Stimulated activated CD8-positive, alpha-beta memory T cell treated with anti-CD3 and anti-CD28 coated beads, Interleukin-7, amount 100 ng/mL, for 48 hours (primary cell): ENCODE results near the gene OR5V1.
"Not testable (repeated sequence)": the region's sequence is repeated elsewhere in the genome, so short reads cannot be mapped to it uniquely, and the experiment has no call there.

Experiments
- DNase-seq, 2 donors: peaks; one replicate each; pipeline ENCODE4 v3.0.0-alpha.2; 2020; ENCODE audit warnings: low read depth in 1 of 2; ENCODE audit errors: extremely low read depth in 1 of 2

OR5V1 gene

DNA sequence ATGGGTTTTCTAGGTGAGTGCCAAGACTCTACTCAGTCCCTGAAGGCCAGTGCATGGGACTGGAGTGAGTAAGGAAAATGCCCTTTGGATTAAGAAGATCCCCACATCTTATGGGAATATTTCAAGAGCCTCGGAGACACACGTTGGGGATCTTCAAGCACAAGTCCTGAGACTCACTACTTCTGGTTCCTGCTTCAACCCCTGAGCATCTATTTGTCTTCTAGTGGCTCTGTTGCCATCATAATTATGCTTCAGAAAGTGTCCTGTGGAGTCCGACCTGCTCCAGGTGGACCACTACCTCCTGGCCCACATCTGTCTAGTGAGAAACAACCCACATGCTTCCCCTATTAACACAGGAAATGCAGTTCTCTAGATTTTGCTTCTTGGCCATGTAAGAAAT is at the start of gene OR5V1:
OR5V1 (minus strand) TSS at position 101 of the 400 bp plus-strand sequence. CDS start 12,670 bp downstream, outside the sequence.
- DNase-seq = no peak

DNA sequence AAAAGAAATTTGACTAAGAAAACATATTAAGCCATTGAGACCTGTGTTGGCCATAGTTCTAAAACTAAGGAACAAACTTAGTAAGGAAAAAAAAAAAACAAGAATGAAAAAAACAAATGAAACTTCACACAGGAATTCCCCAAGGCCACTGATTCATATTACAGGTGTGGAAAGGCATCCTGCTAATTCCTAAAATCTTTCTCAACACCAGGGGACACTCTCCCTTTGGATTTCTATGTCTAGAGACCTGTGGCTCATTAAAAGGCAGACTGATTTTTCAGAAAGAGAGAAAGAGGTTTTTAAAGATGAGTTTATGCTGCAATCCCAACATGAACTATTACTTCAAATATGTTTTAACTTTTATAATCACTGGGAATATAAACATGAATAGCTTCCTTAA is 45.9 kb upstream of the OR5V1 start, which contains the start of gene OR12D1:
OR12D1 (plus strand) TSS at position 341 of the 400 bp plus-strand sequence.
- no peak for DNase-seq

- no peak for DNase-seq
Observed at GRCh38 chr6:29403801-29404200, 35.1 kb upstream of the OR5V1 start.

DNA sequence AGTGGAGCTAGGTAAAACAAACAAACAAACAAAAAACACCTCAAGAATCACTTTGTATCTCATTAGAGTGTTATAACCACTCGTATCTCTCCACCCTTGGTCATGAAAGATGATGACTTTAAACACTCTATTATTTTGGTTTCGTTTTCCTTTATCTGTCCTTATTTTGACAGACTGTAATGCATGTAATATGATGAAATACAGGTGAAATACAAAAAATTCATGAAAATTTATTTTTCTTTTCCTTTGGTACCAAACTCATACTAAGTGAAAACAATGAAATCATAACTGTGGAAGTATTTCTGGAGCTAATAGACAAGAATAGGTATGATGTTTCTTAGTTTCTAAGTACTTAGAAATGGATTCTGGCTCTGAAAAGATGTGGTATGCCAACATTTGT is 30.9 kb upstream of the OR5V1 start:
- DNase-seq = no peak

DNA sequence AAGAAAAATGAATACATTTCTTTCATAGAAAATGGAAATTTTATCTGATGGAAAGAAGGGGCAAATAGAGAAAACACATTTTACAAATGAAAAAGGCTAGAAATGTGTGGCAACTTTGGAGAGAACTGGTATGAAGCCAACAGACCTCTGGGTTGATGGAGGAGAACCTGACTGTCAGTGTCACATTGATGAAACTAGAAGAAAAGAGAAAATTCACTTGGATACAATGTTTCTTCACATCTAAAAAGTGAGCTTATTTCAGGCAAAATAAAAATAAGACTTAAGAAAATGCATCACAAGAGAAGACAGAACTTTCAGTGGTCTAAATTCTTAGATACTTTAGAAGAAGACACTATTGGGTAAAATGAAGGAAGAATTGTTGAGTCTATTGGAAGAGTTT is 26.7 kb upstream of the OR5V1 start, which contains the start of gene OR12D2:
OR12D2 (plus strand) TSS at position 301 of the 400 bp plus-strand sequence. CDS start 1,069 bp downstream, outside the sequence.
- DNase-seq = no peak

GRCh38 chr6:29388533-29388932 is 19.9 kb upstream of the OR5V1 start:
- no peak for DNase-seq

- no peak for DNase-seq
Observed at GRCh38 chr6:29376003-29376402, 7.3 kb upstream of the OR5V1 start.

- DNase-seq = no peak
Observed at GRCh38 chr6:29375191-29375590, 6.5 kb upstream of the OR5V1 start, which contains the start of gene OR12D3. TSS of gene OR12D3 (minus strand) at chr6:29375291. CDS start at chr6:29375287, 4 bp downstream.

DNA sequence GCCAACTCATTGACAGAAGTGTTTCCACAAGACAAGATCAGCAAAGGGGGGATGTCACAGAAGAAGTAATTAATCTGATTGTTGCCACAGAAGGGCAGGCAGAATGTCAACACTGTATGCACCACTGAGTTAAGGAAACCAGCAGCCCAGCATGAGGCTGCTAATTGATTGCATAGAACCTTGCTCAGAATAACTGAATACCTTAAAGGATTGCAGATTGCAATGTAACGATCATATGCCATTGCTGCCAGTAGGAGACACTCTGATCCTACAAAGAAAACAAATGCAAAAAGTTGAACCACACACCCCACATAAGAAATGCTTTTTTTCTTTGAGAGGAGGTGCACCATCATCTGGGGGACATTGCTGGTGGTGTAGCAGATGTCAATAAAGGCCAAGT is 13.1 kb downstream of the OR5V1 start:
- DNase-seq = no peak

GRCh38 chr6:29354980-29355379 is 13.7 kb downstream of the OR5V1 start:
- no peak for DNase-seq

DNA sequence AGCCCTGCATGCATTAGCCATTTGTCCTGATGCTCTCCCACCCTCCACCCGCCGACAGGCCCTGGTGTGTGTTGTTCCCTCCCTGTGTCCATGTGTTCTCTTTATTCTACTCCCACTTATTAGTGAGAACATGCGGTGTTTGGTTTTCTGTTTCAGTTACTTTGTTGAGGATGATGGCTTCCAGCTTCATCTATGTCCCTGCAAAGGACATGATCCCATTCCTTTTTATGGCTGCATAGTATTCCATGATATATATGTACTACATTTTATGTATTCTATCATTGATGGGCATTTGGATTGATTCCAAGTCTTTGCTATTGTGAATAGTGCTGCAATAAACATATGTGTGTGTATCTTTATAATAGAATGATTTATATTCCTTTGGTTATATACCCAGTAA is 19.3 kb downstream of the OR5V1 start:
- DNase-seq = not testable (repeated sequence)

- DNase-seq = no peak
Observed at GRCh38 chr6:29345380-29345779, 23.3 kb downstream of the OR5V1 start.

- no peak for DNase-seq
Observed at GRCh38 chr6:29336269-29336668, 32.4 kb downstream of the OR5V1 start.

DNA sequence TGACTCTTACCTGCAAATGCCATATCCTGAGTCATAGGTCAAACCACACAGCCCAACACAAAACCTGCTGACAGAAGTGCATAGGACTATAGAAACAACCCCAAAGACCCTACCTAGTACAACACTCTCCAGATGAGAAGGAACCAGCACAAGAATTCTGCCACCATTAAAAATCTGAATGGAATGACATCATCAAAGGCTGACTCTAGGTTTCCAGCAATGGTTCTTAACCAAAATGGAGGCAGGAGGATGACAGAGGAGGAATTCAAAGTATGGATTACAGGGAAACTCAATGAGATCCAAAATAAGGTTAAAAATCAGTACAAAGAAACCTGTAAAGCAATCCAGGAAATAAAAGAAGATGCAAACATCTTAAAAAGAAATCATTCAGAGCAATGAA is 36.0 kb downstream of the OR5V1 start:
- DNase-seq = no peak

DNA sequence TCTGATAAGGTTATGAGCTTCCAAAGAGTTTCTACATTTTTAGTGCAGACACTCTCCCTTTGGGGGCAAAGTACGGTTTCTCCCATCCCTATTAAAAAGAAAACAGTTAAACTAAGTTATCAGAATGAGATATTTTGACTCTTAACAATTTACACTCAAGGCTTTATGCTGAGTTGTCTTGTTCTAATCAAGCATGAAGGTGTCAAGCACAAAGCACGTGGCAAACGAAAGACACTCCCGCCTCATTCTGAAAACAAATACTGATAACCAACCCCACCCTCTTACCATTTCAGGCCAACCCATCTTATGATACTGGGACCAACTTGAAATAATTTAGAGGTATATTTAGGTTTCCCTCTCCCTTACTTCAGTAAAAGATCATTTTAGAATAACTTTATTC is 42.9 kb downstream of the OR5V1 start:
- DNase-seq = no peak

GRCh38 chr6:29323332-29323731 is 45.3 kb downstream of the OR5V1 start:
- not testable (repeated sequence) for DNase-seq

- DNase-seq = no peak
Observed at GRCh38 chr6:29319931-29320330, 48.7 kb downstream of the OR5V1 start.
